ENCODE results near the gene KRTAP20-4.

Gene KRTAP20-4

DNA sequence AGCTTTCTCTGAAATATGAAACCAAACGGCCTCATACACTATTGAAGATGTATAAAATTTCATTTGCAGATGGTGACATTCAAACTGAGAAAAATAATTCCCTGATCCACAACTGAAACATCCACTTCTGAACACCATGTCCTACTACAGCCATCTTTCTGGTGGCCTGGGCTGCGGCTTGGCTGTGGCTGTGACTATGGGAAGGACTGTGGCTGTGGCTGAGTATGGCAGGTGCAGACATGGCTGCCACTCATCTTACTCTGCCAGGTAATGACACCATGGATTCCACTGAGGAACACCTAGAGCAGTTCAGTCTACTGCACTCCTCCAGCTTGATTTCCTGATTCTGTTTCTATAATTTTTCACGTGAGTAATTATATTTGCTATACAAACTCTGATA lies at the start of gene KRTAP20-4:
TSS of gene KRTAP20-4 (plus strand) at position 106 of the 400 bp plus-strand sequence.
- DNase-seq: no peak

DNA sequence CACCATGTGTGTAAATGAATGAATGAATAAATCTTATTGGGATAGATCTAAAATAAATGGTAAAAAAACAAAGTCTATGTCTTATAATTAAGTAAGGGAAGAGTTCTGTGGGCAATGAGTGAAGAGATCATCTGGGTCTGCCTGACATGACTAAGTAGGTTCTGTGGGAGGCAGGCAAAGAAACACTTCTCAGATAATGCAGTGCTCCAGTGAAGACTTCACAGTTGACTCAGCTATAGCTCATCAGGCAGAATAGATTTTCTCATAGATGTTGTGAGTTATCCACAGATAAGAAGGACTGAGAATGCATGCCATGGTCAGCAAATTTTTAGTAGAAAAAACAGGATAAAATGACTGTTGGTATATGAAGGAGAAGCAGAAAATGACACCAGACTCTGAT lies 42.7 kb upstream of the KRTAP20-4 start:
- DNase-seq: no peak

DNA sequence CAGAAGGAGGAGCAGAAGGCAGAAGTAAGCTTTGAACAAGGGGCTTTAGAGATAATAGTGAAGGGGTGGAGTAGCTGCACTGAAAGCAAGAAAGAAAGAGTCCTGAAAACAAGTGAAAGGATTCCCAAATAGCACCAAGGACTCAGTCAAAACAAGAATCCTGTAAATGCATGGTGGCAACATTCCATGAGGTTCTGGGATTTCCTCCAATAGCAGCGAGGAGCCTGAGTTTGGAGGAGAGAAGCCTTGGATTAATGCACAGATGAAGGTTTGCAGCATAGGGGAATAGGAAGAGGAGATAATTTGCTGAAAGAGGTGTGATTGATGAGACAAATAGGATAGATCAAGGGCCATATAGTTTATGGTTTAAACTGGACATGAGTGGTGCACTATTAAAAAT lies 41.1 kb upstream of the KRTAP20-4 start:
- DNase-seq: no peak

DNA sequence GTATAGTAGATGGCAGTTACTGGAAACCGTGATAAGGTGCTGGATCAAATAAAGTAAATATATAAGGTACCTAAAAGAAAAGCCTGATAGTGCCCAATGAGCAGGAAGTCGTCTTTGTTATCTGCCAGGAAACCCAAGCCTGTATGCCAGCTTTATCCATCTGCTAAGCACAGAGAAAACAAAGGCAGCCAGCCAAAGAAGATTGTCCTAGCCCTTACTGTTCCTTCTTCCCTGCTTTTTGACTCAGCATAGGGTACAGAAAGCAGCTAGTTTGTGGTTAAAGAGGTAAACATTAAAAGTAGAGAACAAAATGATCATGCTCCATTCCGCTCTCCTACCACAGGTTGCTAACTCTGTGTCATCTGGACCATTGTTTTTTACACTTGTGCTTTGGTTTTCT lies 40.3 kb upstream of the KRTAP20-4 start:
- DNase-seq: no peak

DNA sequence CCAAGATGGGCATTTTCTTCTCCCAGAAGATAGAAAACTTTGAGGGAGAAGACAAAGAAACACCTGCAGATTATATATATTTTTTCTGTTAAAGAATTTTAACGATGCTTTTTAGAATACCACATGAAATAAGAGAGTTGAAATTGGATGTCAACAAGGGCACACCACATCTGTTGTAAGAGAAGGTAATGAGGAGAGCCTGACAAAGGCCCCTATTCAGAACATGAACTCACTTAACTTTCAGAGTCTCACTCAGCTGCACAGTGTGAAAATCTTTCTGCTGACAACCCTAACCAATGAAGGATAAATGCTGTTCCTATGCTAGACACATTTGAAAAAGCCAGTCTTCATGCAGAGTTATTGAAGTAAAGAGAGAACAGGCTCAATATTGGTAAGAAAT lies 37.6 kb upstream of the KRTAP20-4 start:
- no peak for DNase-seq

DNA sequence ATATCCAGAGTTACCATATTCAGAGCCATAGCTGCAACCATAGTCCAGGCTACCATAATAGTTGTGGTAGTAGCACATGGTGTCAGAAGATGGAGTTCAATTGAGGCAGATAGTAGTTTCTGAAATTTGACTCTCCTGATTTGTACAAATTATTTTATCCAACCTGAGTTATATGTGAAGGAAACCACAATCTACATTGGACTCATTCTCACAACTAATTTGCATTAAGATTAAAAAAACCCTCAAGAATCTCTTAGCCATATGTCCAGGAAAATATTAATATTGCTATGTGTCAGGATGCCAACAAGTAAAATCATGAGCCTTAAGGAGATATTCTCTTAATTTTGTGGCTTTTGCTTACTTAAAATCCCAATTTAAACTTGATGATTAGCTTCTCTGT lies 30.1 kb upstream of the KRTAP20-4 start, which contains the start of gene KRTAP22-2:
TSS of gene KRTAP22-2 (minus strand) at position 101 of the 400 bp plus-strand sequence.
- DNase-seq: no peak

DNA sequence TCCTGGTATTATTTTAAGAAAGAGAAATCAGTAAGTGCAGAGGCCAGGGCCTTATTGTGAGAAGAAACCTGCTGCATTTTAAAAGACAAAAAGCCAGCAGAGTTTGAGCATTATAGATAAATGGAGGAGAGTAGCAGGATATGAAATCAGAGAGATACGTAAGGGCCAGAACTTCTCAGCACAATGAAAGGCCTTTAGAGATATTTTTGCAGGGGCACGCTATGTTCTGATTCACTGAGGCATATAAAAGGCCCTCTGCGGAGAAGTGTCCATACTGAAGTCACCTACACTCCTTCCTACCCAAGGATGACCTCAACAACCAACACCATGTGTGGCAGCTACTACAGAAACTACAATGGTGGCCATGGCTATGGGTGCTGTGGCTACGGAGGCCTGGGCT lies 28.3 kb upstream of the KRTAP20-4 start, which contains the start of gene KRTAP6-3:
TSS of gene KRTAP6-3 (plus strand) at position 301 of the 400 bp plus-strand sequence. CDS start at position 307, 6 bp downstream.
- DNase-seq: no peak

DNA sequence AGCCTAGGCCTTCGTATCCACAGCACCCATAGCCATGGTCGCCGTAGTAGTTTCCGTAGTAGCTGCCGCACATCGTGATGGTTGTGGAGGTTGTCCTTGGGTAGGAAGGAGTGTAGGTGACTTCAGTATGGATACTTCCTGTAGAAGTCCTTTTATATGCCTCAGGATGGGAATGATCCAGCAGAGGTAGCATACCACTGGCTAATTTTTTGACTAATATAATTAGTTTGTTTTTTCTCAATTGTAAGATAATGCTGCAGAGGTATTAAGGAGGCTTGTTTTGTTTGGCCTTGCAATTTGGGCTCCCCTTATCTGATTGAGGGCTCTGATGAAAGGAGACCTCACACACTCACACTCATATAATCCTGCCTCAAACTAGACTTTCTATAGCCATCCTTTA lies 21.6 kb upstream of the KRTAP20-4 start, which contains the start of gene KRTAP6-2:
TSS of gene KRTAP6-2 (minus strand) at position 101 of the 400 bp plus-strand sequence. CDS start at position 73, 28 bp downstream.
- DNase-seq: no peak

DNA sequence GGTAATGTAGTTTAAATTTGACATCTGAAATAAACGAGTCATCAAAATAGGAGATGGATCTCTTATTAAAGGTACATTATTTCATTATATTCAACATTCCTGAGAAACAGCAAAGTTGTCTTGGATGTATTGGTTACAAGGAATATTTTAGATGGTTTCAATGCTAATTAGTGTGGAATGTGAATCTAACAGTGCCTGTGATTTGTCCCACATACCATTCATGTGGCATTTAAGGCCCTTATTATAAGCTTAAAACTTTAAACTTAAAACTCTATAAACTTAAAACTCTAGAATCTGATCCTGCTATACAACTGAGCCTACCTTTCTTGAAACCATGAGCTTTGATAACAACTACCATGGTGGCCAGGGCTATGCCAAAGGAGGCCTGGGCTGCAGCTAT lies 19.6 kb upstream of the KRTAP20-4 start, which contains the start of gene KRTAP22-1:
TSS of gene KRTAP22-1 (plus strand) at position 301 of the 400 bp plus-strand sequence.
- no peak for DNase-seq

DNA sequence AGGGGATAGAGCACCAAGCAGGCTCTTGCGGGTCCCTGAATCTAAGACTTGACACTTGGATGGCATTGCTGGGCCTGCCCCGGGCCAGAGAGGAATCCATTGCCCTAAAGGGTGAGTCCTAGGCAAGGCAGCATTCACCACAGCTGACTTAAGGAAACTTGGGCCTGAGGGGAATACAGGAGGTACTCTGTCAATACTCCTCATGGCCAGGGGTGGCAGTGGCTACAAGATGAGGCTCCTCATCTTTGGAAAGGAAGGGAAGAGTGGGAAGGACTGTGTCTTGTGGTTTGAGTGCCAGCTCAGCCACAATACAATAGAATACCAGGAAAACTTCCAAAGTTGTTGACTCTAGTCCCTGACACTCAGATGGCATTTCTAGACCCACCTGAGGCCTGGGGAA lies 14.5 kb upstream of the KRTAP20-4 start:
- no peak for DNase-seq

DNA sequence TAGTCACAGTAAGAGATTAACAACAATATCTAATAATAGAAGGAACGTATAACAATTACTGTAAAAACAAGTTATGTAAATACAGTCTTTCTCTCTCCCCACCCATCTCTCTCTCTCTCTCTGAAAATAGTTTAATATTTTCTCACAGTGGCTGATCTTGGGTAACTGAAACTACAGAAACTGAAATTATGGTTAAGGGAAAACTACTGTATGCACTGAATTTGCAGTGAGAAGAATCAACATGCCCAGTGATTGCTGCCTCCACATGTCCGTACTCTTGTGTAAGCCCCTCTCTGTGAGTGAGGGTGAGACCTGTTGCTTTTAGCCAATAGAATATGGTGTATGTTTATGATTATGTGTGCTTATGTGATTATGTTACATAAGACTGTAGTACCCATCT lies 8.3 kb upstream of the KRTAP20-4 start:
- no peak for DNase-seq

DNA sequence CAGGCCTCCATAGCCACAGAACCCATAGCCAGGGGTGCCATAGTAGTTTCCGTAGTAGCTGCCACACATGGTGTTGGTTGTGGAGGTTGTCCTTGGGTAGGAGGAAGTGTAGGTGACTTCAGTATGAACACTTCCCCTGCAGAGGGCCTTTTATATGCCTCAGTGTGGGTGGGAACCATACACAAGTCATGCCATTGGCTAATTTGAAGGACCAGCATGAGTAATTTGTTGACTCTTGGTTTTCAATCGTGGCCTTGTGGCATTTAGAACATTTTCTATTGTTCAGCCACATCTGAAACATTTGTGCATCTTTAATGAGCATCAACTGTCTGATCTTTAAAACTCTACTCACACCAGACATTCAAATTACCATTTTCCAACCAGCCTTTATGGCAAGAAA lies 6.6 kb upstream of the KRTAP20-4 start, which contains the start of gene KRTAP6-1:
TSS of gene KRTAP6-1 (minus strand) at position 95 of the 400 bp plus-strand sequence. CDS start at position 69, 26 bp downstream.
- no peak for DNase-seq

DNA sequence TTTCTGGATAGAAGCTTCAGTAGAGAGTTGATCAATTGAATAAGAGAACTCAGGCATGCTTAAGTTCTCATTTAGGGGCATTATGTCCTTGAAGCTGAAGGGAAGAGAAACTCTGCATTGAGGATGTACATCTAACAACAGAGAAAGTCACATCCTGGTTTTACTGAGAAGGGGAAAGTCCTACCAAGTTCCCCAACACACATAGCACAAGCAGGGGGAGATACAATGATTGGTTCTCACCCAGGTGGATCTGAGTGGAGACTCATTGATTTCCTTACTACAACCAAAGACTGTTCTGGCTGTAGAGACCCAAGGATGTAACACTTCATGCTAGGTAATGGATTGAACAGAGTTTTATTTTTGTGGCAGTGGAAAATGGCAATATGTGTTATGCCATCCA lies 5.2 kb upstream of the KRTAP20-4 start:
- DNase-seq: no peak

DNA sequence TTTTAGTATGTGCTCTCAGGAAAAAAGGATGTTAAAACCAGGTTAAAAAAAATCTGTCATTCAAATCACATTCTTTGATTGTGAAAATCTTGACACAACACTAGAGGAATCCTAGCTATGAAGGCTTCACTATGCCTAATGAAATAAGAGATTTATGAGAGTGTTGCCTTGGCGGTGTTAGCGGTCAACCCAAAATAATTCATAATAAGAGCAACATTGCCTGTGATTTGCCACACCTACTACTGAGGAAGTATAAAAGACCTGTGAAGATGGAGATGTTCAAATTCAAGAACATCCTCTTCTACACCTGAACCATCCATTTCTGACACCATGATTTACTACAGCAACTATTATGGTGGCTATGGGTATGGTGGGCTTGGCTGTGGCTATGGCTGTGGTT lies 4.3 kb upstream of the KRTAP20-4 start, which contains the start of gene KRTAP20-1:
TSS of gene KRTAP20-1 (plus strand) at position 301 of the 400 bp plus-strand sequence. CDS start at position 331, 30 bp downstream.
- DNase-seq: no peak

DNA sequence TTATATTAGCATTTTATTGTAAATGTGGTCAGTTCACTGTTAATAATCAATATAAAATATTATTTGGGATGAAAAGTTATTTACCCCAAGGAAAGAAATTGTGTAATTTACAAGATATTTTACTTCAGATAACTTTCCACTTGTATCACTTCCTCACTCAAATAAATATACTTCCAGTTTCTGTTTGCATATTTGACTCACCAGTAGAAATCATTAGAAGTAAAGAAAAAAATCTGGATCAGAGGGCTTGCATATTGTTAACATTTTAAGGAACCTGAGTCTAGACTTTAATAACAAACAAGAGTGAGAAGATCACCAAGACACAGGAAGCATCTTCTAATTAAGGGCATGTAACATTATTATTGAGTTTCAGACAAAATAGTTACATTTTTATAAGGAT lies 347 bp upstream of the KRTAP20-4 start:
- no peak for DNase-seq

DNA sequence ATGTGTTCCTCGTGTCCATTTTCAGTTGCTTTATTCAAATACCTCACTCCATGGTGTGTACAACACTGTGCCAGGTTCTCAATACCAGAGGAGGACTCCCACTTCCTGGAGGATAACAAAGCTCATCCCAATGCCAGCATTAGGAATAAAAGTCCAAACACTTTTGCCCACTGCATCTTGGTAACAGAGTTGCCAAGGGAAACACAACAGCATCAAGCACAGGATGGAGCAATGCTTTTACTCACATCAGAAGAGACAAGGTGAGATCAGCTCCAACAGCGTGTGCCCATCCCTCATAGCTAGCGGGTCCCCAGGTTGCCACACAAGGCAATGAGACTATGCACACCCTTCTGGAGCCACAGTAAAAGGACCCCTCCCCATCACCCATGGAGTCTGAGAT lies 2.9 kb downstream of the KRTAP20-4 start:
- no peak for DNase-seq

DNA sequence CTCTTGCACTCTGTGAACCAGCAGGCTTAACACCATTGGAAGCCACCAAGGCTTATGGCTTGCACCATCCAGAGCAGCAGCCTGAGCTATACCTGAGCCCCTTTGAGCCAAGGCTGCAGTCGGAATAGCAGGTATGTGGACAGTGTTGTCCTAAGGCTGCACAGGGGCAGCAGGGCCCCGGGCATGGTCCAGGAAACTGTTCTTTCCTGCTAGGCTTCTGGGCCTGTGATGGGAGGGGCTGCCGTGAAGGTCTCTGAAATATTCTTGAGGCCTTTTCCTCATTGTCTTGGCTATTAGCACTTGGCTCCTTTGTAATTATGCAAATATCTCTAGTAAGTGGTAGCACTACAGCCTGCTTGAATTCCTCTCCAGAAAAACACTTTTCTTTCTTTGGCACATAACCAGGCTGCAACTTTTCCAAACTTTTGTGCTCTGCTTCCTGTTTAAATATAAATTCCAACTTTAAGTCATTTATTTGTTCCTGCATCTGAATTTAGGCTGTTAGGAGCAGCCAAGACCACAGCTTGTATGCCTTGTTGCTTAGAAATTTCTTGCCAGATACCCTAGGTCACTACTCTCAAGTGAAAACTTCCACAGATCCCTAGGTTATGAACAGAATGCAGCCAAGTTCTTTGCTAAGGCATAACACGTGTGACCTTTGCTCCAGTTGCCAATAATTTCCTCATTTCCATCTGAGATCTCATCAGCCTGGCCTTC lies 5.2 kb downstream of the KRTAP20-4 start:
- DNase-seq: no peak

DNA sequence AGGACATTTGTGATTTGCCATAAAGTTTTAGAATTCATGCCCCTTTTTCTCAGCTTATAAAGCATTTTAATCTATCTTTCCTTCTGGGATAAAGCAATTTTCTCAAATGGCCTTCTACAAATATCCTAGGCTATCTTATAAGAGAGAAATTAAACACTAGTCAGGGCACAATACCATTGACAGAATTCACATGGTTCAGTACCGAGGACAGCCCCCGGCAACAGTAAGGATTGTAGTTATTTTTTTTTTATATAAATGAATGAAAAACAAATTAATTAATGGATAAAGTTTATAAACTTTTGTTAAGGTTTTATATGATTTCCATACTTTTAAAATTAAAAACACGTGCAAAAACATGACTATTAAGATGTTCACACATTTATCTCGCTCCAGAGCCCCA lies 7.7 kb downstream of the KRTAP20-4 start:
- no peak for DNase-seq

DNA sequence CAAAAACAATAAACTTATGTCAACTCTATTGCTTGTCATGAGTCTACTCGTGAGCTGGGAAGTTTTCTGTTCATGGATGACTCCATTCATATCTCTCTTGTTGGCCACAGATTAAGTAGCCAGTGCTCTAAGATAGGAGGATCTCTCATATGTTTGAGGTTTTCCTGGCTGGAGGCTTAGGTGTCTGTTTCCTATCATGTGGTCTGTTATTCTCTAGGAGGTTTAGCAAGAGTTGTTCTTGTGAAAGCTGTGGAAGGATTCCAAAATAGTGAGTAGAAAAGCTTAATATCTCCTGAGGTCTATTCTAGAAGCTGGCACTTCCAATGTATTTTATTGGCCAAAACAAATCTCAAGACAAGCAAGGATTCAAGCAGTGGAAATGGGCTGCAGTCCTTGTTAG lies 8.8 kb downstream of the KRTAP20-4 start:
- DNase-seq: no peak

DNA sequence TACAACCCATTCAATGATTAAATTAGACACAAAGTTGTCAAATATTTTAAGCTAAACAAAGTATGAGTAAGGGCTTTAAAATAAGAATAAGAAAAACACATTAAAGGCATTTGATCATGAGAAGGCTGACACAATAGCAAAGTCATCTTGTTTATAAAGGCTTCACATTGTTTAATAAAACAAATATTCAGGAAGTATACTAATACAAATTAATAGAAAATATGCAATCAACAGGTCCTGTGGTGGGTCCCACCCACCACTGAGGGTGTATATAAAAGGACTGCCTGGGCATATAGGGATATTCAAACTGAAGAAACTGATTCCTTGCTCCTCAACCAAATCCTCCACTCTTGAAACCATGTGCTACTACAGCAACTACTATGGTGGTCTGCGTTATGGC lies 14.5 kb downstream of the KRTAP20-4 start, which contains the start of gene KRTAP20-2:
TSS of gene KRTAP20-2 (plus strand) at position 301 of the 400 bp plus-strand sequence. CDS start at position 359, 58 bp downstream.
- no peak for DNase-seq

DNA sequence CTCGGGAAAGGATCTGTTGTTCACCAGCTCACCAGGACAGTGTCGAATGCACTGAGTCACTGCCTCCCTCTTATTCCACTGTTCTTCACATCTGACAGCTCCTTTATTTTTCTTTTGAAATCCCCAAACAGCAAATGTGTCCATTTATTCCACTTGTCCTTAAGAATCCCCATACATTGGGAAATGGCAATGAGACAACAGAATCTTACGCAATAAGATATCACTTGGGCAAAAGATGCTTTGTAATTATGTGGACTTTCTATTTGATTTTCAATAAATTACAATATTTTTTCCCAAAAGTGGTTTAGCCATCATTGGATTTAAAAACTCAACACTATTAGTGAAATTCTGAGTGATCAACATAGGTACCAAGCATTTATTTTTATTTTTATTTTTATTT lies 18.3 kb downstream of the KRTAP20-4 start:
- DNase-seq: no peak

DNA sequence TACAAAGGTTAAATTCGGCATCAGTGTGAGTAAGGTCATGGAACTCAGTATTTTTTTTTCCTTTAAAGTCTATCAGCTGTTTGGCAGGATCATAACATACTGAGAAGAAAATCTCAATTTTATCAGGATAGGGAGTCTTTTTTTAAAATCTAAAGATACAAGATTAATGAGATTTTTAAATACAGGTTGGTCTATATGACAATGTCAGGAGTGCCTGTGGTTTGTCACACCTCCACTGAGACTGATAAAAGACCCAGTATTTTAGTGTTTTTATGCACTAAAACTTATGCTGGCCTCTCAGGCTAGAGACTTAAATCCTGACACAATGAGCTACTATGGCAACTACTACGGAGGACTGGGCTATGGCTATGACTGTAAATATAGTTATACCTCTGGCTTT lies 22.1 kb downstream of the KRTAP20-4 start, which contains the start of gene KRTAP20-3:
TSS of gene KRTAP20-3 (plus strand) at position 301 of the 400 bp plus-strand sequence.
- no peak for DNase-seq

DNA sequence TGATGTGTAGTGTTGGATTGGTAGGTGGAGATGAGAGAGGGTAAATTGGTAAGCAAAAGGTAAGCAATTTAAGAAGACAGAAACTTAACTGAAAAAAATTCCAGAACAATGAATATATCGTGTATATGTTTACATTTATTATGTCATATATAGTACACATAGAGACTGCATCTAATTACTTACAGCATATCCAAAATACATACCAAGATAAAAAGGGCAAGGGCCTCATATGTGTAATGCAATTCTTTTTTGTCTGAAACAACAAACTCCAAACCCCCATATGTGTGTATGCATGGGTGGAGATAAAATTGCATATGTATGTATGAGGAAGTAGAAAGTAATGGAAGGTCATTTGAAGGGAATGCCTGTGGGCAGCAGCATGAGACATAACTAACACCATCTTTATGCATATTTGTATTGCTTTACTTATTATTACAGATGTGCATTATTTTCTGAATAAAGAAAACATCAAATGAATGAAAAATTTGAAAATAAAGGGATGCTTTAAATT lies 26.5 kb downstream of the KRTAP20-4 start:
- no peak for DNase-seq

DNA sequence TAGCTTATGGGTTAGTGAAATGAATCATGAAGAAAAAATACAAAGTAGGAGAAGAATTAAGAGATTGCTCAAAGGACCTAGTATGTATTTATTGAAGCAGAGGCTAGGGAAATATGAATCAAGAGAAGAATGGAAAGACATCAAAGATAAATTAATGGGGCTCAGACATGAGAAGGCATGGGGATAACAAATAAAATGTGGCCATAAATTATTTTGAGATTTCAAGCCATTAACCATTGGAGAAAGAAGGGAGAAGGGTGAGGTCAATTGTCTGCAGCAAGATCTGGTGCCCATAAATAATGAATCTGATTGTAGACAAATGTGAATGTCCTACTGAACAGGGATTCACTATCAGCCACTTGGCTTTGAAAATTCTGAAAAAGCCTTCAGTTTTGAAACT lies 32.5 kb downstream of the KRTAP20-4 start:
- DNase-seq: no peak

Measured in stimulated activated CD4-positive, alpha-beta T cell treated with anti-CD3 and anti-CD28 coated beads, Interleukin-2, amount 100 ng/mL, for 48 hours (primary cell).